ENCODE results near the gene OCA2. TPM values are rescaled to one million over a fixed set of nuclear protein-coding genes. Genes with fewer than 3 reads are reported as not detected.

OCA2 gene
- total and polyA plus RNA-seq, 2 of the 4 experiments (the other 2 are of a cell fraction), result under 0.01 to 0.03 TPM

- Histone ChIP-seq H3K14ac (replicated peaks; ENCODE audit: low read depth, low read length) (no peak overlapping the region), H2AK9ac (replicated peaks; ENCODE audit: low read depth, low read length, poor library complexity) (no peak overlapping the region), H2AK5ac (ENCODE audit: low read depth, low read length) (no peak overlapping the region), H2BK5ac (ENCODE audit: low read depth, low read length, poor library complexity, severe bottlenecking) (no peak overlapping the region), H2BK20ac (ENCODE audit: low read depth, low read length) (no peak overlapping the region), H3K9ac (ENCODE audit: low read depth, low read length) (no peak overlapping the region), H3K4me3 (ENCODE audit: insufficient read depth, low read depth, low read length) (no peak overlapping the region), H4K8ac (ENCODE audit: low read depth in 2 of 2, low read length in 2 of 2) (no peak overlapping the region), H2BK15ac (ENCODE audit: low read depth, low read length) (no peak overlapping the region), H3K27ac (ENCODE audit: insufficient read depth, low read length) (no peak overlapping the region), H3K9me1 (ENCODE audit: insufficient read depth, low read length) (no peaks in the 10 kb centered on the region), H3K56ac (ENCODE audit: extremely low read depth, insufficient read depth, low read length) (no peak overlapping the region), H3K4me2 (ENCODE audit: low read depth, low read length) (no peak overlapping the region), H4K20me1 (ENCODE audit: insufficient read depth, low read length) (no peaks in the 10 kb centered on the region), H3K27me3 (ENCODE audit: control insufficient read depth, insufficient read depth, low read length) (no peaks in the 10 kb centered on the region), H3K4me1 (ENCODE audit: control insufficient read depth, insufficient read depth, low read length) (no peaks in the 10 kb centered on the region), H4K91ac (ENCODE audit: insufficient read depth, low read depth, low read length) (no peak overlapping the region), H3K23ac (ENCODE audit: low read depth, low read length) (no peak overlapping the region), H3K79me1 (ENCODE audit: low read depth in 1 of 2, low read length in 2 of 2) (no peaks in the 10 kb centered on the region), H4K5ac (ENCODE audit: low read depth, low read length) (no peak overlapping the region), H2BK120ac (ENCODE audit: low read depth, low read length) (no peak overlapping the region), H3K4ac (ENCODE audit: low read depth, low read length) (no peak overlapping the region), H3K18ac (ENCODE audit: low read depth, low read length) (no peak overlapping the region), H3K36me3 (ENCODE audit: control insufficient read depth, insufficient read depth, low read length) (no peaks in the 10 kb centered on the region), H3K9me3 (ENCODE audit: control insufficient read depth, insufficient read depth, low read length) (peaks cover 42% of the 10 kb centered on the region), H2AFZ (replicated peaks; ENCODE audit: low read length, poor library complexity) (no peak overlapping the region)
- CTCF ChIA-PET, result no interaction called here
- TF ChIP-seq CEBPB (IDR thresholded peaks at IDR 0.05; ENCODE audit: low read depth, low read length) (no peak), SMC3 (IDR thresholded peaks at IDR 0.05; ENCODE audit: low read depth, low read length) (no peak), MXI1 (IDR thresholded peaks at IDR 0.05; ENCODE audit: borderline replicate concordance, low read depth, low read length) (no peak), MAFK (IDR thresholded peaks at IDR 0.05; ENCODE audit: low read depth, low read length) (no peak), NFE2L2 (IDR thresholded peaks at IDR 0.05; ENCODE audit: low read depth, low read length) (no peak)
- intact Hi-C loops (cut with micrococcal nuclease) (no loop called here), dilution Hi-C loops (cut with HindIII; ENCODE audit: low sequenced_read_pairs, unreplicated experiment) (no loop called here), in situ Hi-C loops (cut with MboI; ENCODE audit: low sequenced_read_pairs) (no loop called here)
- POLR2A ChIA-PET (ENCODE audit: unreplicated experiment), result no interaction called here
- DNase-seq, result no peak
- no peak for ATAC-seq (ENCODE audit: low read depth)
- no TSS peak for BruUV-seq (replicated peaks)
- no CpG with 5 or more reads among the region's 7 CpGs for WGBS, 2 experiments (ENCODE audit: extremely low coverage in 2 of 2, insufficient read length in 1 of 2)
Observed at GRCh38 chr15:27771892-27772291, 327.2 kb downstream of the OCA2 start.

Data from IMR-90 (cell line).